ENCODE results near the gene TRAPPC3.

DNA sequence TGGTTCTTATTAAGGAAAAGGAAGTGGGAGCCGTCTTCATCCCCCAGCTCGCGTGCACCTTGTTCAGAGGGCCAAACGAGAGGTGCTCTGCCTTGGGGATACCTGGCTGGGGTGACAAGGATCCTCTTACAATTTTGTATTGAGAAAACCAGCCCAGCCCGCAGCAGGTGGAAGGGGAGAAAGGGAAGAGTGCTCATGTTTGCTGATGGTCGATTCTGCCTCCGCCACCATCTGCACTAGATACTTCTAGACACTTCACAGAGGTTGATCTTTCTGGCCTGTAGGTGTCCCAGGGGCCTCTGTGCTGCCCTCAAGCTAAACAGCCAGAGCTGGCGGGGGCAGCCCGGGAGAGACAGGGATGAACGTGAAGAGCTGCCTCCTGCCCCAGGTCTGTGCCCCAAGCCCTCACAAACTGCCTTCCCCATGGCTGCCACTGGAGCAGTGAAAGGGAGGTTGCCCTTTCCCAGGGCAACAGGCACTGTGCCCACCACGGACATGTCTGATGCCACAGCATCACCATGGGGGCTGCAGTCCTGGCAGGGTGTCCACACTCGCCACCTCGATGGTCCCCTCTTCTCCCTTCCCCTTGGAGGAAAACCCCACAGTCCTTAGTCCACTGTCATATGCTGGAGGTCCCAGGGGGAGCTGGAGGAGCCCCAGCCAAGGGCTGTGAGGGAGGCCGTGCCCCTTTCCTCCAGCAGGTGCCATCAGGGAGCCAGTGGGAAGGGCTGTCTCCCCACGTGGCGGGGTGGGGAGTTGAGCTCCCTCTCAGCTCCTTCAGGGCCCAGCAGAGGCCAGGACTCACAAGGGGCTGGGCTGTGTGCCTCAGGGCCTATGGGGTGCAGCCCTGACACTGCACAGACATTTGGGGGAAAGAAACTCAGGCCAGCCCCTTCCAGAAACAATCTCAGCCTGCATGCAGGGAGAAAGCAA lies 52.5 kb downstream of the TRAPPC3 start:
- TF ChIP-seq, protein P1, sequence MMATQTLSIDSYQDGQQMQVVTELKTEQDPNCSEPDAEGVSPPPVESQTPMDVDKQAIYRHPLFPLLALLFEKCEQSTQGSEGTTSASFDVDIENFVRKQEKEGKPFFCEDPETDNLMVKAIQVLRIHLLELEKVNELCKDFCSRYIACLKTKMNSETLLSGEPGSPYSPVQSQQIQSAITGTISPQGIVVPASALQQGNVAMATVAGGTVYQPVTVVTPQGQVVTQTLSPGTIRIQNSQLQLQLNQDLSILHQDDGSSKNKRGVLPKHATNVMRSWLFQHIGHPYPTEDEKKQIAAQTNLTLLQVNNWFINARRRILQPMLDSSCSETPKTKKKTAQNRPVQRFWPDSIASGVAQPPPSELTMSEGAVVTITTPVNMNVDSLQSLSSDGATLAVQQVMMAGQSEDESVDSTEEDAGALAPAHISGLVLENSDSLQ (IDR thresholded peaks at IDR 0.05): no peak
- TF ChIP-seq LEF1 (IDR thresholded peaks at IDR 0.05; ENCODE audit: borderline replicate concordance): no peak
- TF ChIP-seq FOXK2 (IDR thresholded peaks at IDR 0.05): no peak
- no peak for TF ChIP-seq HDGF (IDR thresholded peaks at IDR 0.05; ENCODE audit: borderline replicate concordance)
- no peak for TF ChIP-seq FOXM1 (IDR thresholded peaks at IDR 0.05; ENCODE audit: borderline replicate concordance)
- TF ChIP-seq SP1 (IDR thresholded peaks at IDR 0.05): no peak
- no peak for TF ChIP-seq BHLHE40 (IDR thresholded peaks at IDR 0.05; ENCODE audit: borderline replicate concordance)
- no peak for TF ChIP-seq ELF4 (IDR thresholded peaks at IDR 0.05)
- TF ChIP-seq L3MBTL2 (conservative IDR thresholded peaks at IDR 0.05): no peak
- TF ChIP-seq SUZ12 (IDR thresholded peaks at IDR 0.05): no peak
- no peak for TF ChIP-seq ZNF384 (IDR thresholded peaks at IDR 0.05)
- TF ChIP-seq ARNT (IDR thresholded peaks at IDR 0.05): no peak
- no peak for TF ChIP-seq TARDBP (IDR thresholded peaks at IDR 0.05)
